Liver (tissue), 6 donors: ENCODE results near the gene SIMC1. TPM values are rescaled to one million over a fixed set of nuclear protein-coding genes. Genes with fewer than 3 reads are reported as not detected.
A peak's percentile ranks its signal among the peaks of the same experiment; 100 is the strongest.

ENCODE experiments used
- CTCF ChIP-seq: fragments of 150-350 bp; IDR thresholded peaks from 2 replicates; pipeline ENCODE4 v1.5.1; 2017; ENCODE audit warnings: improper control_type of control experiment, low read depth, low read length; ENCODE audit not compliant: missing input control
- HNF4A ChIP-seq, 2 donors: conservative IDR thresholded peaks; 2 replicates each; pipeline ENCODE4 v1.6.1; 2016; ENCODE audit warnings: antibody characterized with exemption in 2 of 2, mild to moderate bottlenecking in 2 of 2
- HNF4G ChIP-seq: IDR thresholded peaks from 2 replicates; pipeline ENCODE4 v1.6.1; 2016; ENCODE audit warnings: antibody characterized with exemption
- YY1 ChIP-seq: IDR thresholded peaks from 2 replicates; pipeline ENCODE4 v1.6.1; 2016; ENCODE audit warnings: antibody characterized with exemption, mild to moderate bottlenecking
- polyA plus RNA-seq, 2 donors: library from polyadenylated mRNA; stranded (reverse) in 1 of 2; unstranded in 1 of 2; fragments of 200-250 nt in 1 of 2; fragments of >200 nt in 1 of 2; fragmentation: Nextera tagmentation in 1 of 2; extraction: Ambion mirVana in 1 of 2; gene quantifications; one replicate each; pipeline versions ENCODE4 v1.2.1 to v1.2.3, GENCODE V29; 2013 to 2015
- small RNA-seq: library from RNA; depleted of rRNA; stranded (forward); fragments of <200 nt; gene quantifications from one replicate; pipeline ENCODE3, GENCODE V24; 2014
- total RNA-seq, 2 donors: library from RNA; depleted of rRNA; stranded (reverse); fragments of >200 nt; gene quantifications; one replicate each; pipeline ENCODE4 v1.2.3, GENCODE V29; 2014
- donor health status: healthy.
- donor health status: healthy.
- donor health status: healthy.

The SIMC1 gene
- total and polyA plus RNA-seq, 4 donors: 2.5 to 8.9 (median 6.2) TPM

DNA sequence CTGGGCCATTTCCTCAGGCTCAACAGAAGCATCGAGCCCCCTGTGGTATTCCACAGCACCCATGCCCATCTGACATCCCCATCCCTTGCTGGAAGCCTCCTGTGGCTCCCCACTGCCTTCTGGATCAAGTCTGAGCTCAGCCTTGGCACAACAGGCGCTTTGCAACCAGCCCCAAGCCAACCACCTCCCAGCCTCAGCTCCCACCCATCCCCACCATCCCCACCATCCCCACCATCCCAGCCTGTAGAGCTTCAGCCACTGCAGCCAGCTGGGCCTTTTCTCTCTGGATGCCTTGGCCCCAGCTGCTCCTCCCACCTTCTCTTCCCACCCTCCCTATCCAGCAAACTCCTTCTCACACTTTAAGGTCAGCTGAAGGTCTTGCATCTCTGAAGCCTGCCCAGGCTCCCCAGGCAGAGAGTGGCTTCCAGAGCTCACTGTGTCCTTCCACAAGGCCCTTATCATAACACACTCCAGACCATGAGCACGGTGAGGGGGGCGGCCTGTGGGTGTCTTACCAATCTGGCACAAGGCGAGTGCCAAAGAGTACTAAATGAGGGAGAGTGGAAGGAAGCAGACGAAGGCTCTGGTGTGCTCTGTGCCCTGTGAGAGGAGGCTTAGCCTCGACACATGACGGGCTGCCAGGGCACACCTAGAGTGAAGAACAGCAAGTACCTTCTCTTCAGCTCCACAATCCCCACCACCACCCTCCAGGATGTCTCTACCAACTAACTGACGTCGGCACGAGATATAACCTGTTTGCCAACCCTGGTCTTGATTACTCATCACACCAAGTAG is 156.9 kb downstream of the SIMC1 start (continued):
- TF ChIP-seq CTCF: no peak
- no peak for TF ChIP-seq HNF4G
- no peak for TF ChIP-seq YY1
- TF ChIP-seq HNF4A (conservative IDR thresholded peaks at IDR 0.05): no peak

Small RNA genes within 50 kb of the gene (small RNA-seq; reads per million reads assigned to genes)
- gene MIR1271: 4.0 reads per million, percentile 92 among the genes with 10 or more reads in this experiment

Other genes starting within 250 kb of the SIMC1 start
- 10 to 100 TPM; 31.1 to 31.8 TPM for gene KIAA1191, start 123.3 kb downstream of the SIMC1 start, total RNA-seq
- gene KIAA1191, start 123.3 kb downstream of the SIMC1 start, polyA plus RNA-seq: 10 to 100 TPM; 25.7 to 37.2 TPM
- 1 to 10 TPM; 2.1 to 2.2 TPM for gene ARL10, start 127.1 kb downstream of the SIMC1 start, total RNA-seq
- under 1 TPM; 0.35 to 0.93 TPM for gene ARL10, start 127.1 kb downstream of the SIMC1 start, polyA plus RNA-seq
- gene NOP16, start 150.2 kb downstream of the SIMC1 start, total RNA-seq: 10 to 100 TPM in 1 of 2 donors, 1 to 10 TPM in 1; 6.1 to 11.1 TPM
- 10 to 100 TPM; 23.3 to 41.2 TPM for gene NOP16, start 150.2 kb downstream of the SIMC1 start, polyA plus RNA-seq
- 10 to 100 TPM; 18.4 to 42.6 TPM for gene HIGD2A, start 150.3 kb downstream of the SIMC1 start, total RNA-seq
- 100 to 1,000 TPM in 1 of 2 donors, 10 to 100 TPM in 1; 93.0 to 127 TPM for gene HIGD2A, start 150.3 kb downstream of the SIMC1 start, polyA plus RNA-seq
- 10 to 100 TPM; 14.2 to 30.9 TPM for gene CLTB, start 178.1 kb downstream of the SIMC1 start, total RNA-seq
- 10 to 100 TPM; 46.2 to 49.4 TPM for gene CLTB, start 178.1 kb downstream of the SIMC1 start, polyA plus RNA-seq
- gene FAF2, start 210.0 kb downstream of the SIMC1 start, total RNA-seq: 10 to 100 TPM; 20.1 to 28.3 TPM
- 10 to 100 TPM; 12.7 to 12.9 TPM for gene FAF2, start 210.0 kb downstream of the SIMC1 start, polyA plus RNA-seq